ENCODE results near the gene SEC61A1. TPM values are rescaled to one million over a fixed set of nuclear protein-coding genes. Genes with fewer than 3 reads are reported as not detected.

Gene SEC61A1
- total RNA-seq, 1 donor from 2014 or later = 400 TPM

DNA sequence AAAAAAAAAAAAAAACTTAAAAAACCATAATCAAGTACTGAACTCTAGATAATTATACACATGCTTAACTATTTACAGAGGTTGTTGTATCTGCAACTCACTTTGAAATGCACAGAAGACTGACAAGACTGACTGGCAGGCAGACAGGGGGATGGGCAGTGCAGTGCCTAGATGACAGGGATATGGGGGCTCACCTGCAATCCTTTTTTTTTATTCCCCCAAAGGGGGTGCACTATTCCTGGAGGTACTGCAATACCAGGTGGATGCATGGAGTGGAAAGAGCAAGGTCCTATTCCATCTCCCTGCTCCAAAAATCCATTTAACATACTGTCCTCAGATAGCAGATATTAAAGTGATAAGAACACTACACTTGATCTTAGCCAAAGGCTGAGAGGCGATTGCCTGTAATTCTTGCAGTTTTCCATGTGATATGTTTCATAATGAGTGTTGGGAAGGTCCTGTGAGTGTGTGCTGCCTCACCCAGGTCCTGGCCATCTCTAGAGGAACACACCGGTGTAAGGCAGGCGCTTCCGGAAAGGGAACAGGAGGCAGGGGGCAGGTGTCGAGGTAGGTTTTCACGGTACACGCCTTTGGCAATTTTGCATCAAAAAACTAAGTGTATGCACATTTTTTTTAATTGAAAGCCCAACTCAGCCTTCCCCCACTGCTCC is 22.7 kb downstream of the SEC61A1 start:
- Mint-ChIP-seq H3K4me3 (ENCODE audit: unreplicated experiment) (peak overlapping the region; percentile 70), H3K27me3 (ENCODE audit: low read depth, unreplicated experiment) (no peaks in the 10 kb centered on the region), H3K4me1 (ENCODE audit: low read depth, unreplicated experiment) (peaks cover 11% of the 10 kb centered on the region), H3K36me3 (ENCODE audit: low read depth, unreplicated experiment) (peaks cover 5% of the 10 kb centered on the region), H3K27ac (ENCODE audit: unreplicated experiment) (no peak overlapping the region), H3K9me3 (ENCODE audit: unreplicated experiment) (no peaks in the 10 kb centered on the region)
- H3K4me3 ChIP-seq (ENCODE audit: insufficient read depth, low read depth, low read length) = no peak overlapping the region
- H3K27me3 ChIP-seq (ENCODE audit: insufficient read depth, low read length) = no peaks in the 10 kb centered on the region
- TF ChIP-seq EZH2 (IDR thresholded peaks at IDR 0.05; ENCODE audit: insufficient read depth, low read length) = no peak
- TF ChIP-seq, protein P1, sequence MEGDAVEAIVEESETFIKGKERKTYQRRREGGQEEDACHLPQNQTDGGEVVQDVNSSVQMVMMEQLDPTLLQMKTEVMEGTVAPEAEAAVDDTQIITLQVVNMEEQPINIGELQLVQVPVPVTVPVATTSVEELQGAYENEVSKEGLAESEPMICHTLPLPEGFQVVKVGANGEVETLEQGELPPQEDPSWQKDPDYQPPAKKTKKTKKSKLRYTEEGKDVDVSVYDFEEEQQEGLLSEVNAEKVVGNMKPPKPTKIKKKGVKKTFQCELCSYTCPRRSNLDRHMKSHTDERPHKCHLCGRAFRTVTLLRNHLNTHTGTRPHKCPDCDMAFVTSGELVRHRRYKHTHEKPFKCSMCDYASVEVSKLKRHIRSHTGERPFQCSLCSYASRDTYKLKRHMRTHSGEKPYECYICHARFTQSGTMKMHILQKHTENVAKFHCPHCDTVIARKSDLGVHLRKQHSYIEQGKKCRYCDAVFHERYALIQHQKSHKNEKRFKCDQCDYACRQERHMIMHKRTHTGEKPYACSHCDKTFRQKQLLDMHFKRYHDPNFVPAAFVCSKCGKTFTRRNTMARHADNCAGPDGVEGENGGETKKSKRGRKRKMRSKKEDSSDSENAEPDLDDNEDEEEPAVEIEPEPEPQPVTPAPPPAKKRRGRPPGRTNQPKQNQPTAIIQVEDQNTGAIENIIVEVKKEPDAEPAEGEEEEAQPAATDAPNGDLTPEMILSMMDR (IDR thresholded peaks at IDR 0.05; ENCODE audit: insufficient read depth, low read depth, low read length) = no peak
- peak overlapping the region; percentile 1 for H3K9ac ChIP-seq (ENCODE audit: low read length)
- DNase-seq (ENCODE audit: low read depth) (no peak), FAIRE-seq (no peak)
- H3K4me2 ChIP-seq (ENCODE audit: low read length) = peak overlapping the region; percentile 78
- peaks cover 32% of the 10 kb centered on the region for H3K4me1 ChIP-seq (ENCODE audit: insufficient read depth, low read length)
- H3K36me3 ChIP-seq (ENCODE audit: insufficient read depth, low read length) = peaks cover 21% of the 10 kb centered on the region
- H3K9me3 ChIP-seq (ENCODE audit: insufficient read depth, low read depth, low read length) = no peaks in the 10 kb centered on the region
- H3K27ac ChIP-seq (ENCODE audit: low read depth, low read length) = no peak overlapping the region
- no peak overlapping the region for H2AFZ ChIP-seq (ENCODE audit: low read depth, low read length)
- H3K79me2 ChIP-seq (ENCODE audit: insufficient read depth, low read length) = peaks cover 29% of the 10 kb centered on the region
- peaks cover 71% of the 10 kb centered on the region for H4K20me1 ChIP-seq (ENCODE audit: insufficient read depth, low read length)

DNA sequence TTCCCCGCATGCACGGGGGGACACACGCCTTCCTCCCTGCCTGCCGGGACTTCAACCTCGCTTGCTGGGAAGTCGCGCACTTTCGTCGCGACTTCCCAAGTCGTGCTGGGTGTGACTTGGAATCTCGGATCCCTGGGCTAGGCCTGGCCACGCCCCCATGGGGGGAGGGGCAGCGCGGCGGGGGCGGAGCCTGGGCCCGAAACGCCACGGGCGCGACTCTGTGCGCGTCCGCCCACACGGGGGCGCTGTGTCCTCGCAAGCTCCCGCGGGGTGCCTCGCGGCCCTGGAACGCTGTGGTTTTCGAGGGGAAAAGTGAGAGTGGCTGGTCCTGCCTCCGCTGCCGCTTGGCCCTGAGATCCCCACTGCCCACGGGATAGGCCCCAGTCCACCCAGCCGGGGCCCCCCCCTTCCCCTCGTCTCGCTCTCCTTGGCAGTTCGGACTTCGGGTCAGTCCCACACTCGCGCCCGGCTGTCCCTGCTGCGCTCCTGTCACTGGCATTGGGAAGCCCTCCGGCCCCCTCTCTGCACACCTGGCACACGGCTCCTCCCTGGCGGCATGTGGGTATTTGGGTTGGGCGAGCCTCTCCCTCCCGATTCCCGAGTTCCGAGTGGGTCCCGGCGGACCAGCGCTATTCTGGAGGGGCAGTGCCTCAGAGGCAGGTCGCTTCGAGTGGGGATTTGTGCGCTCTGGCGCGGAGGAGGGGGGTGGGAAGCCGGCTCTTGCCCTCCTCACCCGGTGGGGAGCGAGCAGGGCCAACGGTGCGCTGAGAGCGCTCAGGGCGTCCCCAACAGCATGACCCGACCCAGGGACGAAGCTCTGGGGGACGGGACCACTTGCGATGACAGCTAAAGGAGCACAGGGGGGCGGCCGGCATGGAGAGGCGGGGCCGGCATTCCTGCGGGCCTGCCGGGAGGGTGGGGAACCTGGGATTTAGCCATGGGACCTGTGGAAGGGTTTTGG is 23.6 kb downstream of the SEC61A1 start:
- Mint-ChIP-seq H3K9me3 (ENCODE audit: unreplicated experiment) (no peaks in the 10 kb centered on the region), H3K27me3 (ENCODE audit: low read depth, unreplicated experiment) (no peaks in the 10 kb centered on the region), H3K4me3 (ENCODE audit: unreplicated experiment) (peak overlapping the region; percentile 70), H3K36me3 (ENCODE audit: low read depth, unreplicated experiment) (peaks cover 7% of the 10 kb centered on the region), H3K27ac (ENCODE audit: unreplicated experiment) (no peak overlapping the region), H3K4me1 (ENCODE audit: low read depth, unreplicated experiment) (peaks cover 19% of the 10 kb centered on the region)
- peak overlapping the region; percentile 60 for H3K9ac ChIP-seq (ENCODE audit: low read length)
- no peaks in the 10 kb centered on the region for H3K27me3 ChIP-seq (ENCODE audit: insufficient read depth, low read length)
- peak; percentile 51 for DNase-seq (ENCODE audit: low read depth)
- no peaks in the 10 kb centered on the region for H3K9me3 ChIP-seq (ENCODE audit: insufficient read depth, low read depth, low read length)
- H3K79me2 ChIP-seq (ENCODE audit: insufficient read depth, low read length) = peaks cover 20% of the 10 kb centered on the region
- peaks cover 40% of the 10 kb centered on the region for H3K4me1 ChIP-seq (ENCODE audit: insufficient read depth, low read length)
- peaks cover 63% of the 10 kb centered on the region for H4K20me1 ChIP-seq (ENCODE audit: insufficient read depth, low read length)
- no peak overlapping the region for H2AFZ ChIP-seq (ENCODE audit: low read depth, low read length)
- H3K4me2 ChIP-seq (ENCODE audit: low read length) = peak overlapping the region; percentile 78
- H3K27ac ChIP-seq (ENCODE audit: low read depth, low read length) = no peak overlapping the region
- TF ChIP-seq, protein P1 (IDR thresholded peaks at IDR 0.05; ENCODE audit: insufficient read depth, low read depth, low read length) = peak; percentile 60
- TF ChIP-seq EZH2 (IDR thresholded peaks at IDR 0.05; ENCODE audit: insufficient read depth, low read length) = no peak
- H3K4me3 ChIP-seq (ENCODE audit: insufficient read depth, low read depth, low read length) = peak overlapping the region; percentile 29
- peaks cover 14% of the 10 kb centered on the region for H3K36me3 ChIP-seq (ENCODE audit: insufficient read depth, low read length)
- FAIRE-seq = no peak

All from astrocyte (in vitro differentiated cells and primary cell).